ENCODE measurements around the gene CHST15.
A peak's percentile ranks its signal among the peaks of the same experiment; 100 is the strongest.

CHST15 gene

GRCh38 chr10:123999956-124000615, 93.3 kb downstream of the CHST15 start:
- H3K4me1 ChIP-seq (ENCODE audit: insufficient read depth, low read length): peaks cover 10% of the 10 kb centered on the region
- no peaks in the 10 kb centered on the region for H3K27me3 ChIP-seq (ENCODE audit: insufficient read depth, low read length, poor library complexity)
- no peak overlapping the region for H3K4me3 ChIP-seq (ENCODE audit: low read depth in 1 of 2, low read length in 2 of 2)
- H4K20me1 ChIP-seq (ENCODE audit: insufficient read depth, low read length): no peaks in the 10 kb centered on the region
- H3K36me3 ChIP-seq (ENCODE audit: insufficient read depth, low read length): no peaks in the 10 kb centered on the region
- TF ChIP-seq CTCF (IDR thresholded peaks at IDR 0.05; ENCODE audit: borderline replicate concordance, extremely low read depth, low read length, poor library complexity, severe bottlenecking) (no peak), EZH2 (IDR thresholded peaks at IDR 0.05; ENCODE audit: borderline replicate concordance, low read depth, low read length, severe bottlenecking) (no peak)
- H3K79me2 ChIP-seq (ENCODE audit: insufficient read depth, low read length): no peaks in the 10 kb centered on the region
- no peak overlapping the region for H3K4me2 ChIP-seq (ENCODE audit: insufficient read depth, low read length)
- H3K9ac ChIP-seq (ENCODE audit: low read depth, low read length): no peak overlapping the region
- no peak overlapping the region for H3K27ac ChIP-seq (ENCODE audit: low read length)
- ATAC-seq (ENCODE audit: insufficient read depth, low read depth) (no peak), DNase-seq (peak; percentile 3)
- H2AFZ ChIP-seq (ENCODE audit: low read depth, low read length): no peak overlapping the region
- H3K9me3 ChIP-seq (ENCODE audit: insufficient read depth, low read length, severe bottlenecking): no peaks in the 10 kb centered on the region

DNA sequence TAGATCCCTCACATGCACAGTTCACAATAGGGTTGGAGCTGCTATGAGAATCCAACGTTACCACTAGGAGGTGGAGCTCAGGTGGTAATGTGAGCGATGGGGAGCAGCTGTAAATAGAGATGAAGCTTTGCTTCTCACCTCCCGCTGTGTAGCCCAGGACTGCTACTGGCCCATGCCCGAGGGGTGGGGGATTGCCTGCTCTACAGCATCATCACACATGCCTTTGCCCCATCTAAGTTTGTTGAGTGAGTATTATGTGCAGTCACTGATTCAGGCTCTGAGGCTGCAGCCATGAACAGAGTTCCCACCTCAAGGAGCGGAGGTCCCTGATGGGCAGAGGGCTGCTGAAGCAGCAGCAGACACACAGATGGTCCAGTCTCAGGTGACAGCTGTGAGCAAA, 94.1 kb downstream of the CHST15 start:
- H3K4me3 ChIP-seq (ENCODE audit: low read depth in 1 of 2, low read length in 2 of 2): no peak overlapping the region
- no peaks in the 10 kb centered on the region for H3K27me3 ChIP-seq (ENCODE audit: insufficient read depth, low read length, poor library complexity)
- H3K27ac ChIP-seq (ENCODE audit: low read length): no peak overlapping the region

DNA sequence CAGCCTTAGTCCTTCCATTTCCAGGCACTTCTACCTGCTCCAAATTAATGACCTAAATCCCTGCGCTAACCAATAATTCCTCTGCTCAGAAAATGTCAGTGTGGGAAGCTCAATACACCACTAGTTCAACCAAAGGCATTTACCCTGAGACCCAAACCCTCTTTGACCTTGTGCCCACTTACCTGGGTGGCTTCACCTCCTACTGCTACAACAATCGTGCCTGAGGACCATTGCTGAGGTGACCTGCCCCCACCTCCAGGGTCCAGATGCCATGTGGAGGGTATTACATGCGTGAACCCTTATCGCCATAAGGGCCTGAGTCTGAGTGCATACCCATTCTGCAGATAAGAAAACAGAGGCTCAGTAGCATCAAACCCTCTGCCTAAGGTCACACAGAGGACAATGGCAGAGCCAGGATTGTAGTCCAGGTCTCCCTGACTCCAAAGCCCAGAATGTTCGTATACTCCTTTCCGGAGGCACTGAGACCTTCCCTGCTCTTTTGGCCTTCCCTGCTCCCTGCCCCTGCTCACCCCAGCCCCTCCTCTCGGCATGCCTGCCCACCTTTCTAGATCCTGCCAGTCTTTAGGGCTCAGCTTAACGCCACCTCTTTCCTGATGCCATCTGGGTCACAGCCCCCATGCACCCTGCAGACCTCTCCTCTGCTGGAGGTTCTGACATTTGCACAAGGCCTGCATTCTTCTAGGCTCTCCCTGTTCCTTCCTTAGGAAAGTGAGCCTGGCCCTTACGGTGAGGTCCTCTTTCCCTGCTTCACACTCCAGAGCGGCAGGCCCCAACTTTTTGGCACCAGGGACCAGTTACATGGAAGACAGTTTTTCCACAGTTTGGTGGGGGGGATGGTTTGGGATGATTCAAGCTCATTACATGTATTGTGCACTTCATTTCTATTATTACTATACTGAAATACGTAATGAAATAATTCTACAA, 94.9 kb downstream of the CHST15 start:
- no peak for ATAC-seq (ENCODE audit: insufficient read depth, low read depth)
- TF ChIP-seq CTCF (IDR thresholded peaks at IDR 0.05; ENCODE audit: borderline replicate concordance, extremely low read depth, low read length, poor library complexity, severe bottlenecking) (no peak), EZH2 (IDR thresholded peaks at IDR 0.05; ENCODE audit: borderline replicate concordance, low read depth, low read length, severe bottlenecking) (no peak)
- no peaks in the 10 kb centered on the region for H3K79me2 ChIP-seq (ENCODE audit: insufficient read depth, low read length)
- H3K4me3 ChIP-seq (ENCODE audit: low read depth in 1 of 2, low read length in 2 of 2): no peak overlapping the region
- no peaks in the 10 kb centered on the region for H3K36me3 ChIP-seq (ENCODE audit: insufficient read depth, low read length)
- no peak overlapping the region for H3K27ac ChIP-seq (ENCODE audit: low read length)
- H3K27me3 ChIP-seq (ENCODE audit: insufficient read depth, low read length, poor library complexity): no peaks in the 10 kb centered on the region
- H3K9ac ChIP-seq (ENCODE audit: low read depth, low read length): no peak overlapping the region
- H4K20me1 ChIP-seq (ENCODE audit: insufficient read depth, low read length): no peaks in the 10 kb centered on the region
- H3K4me2 ChIP-seq (ENCODE audit: insufficient read depth, low read length): no peak overlapping the region
- peaks cover 16% of the 10 kb centered on the region for H3K4me1 ChIP-seq (ENCODE audit: insufficient read depth, low read length)
- no peak for DNase-seq
- H3K9me3 ChIP-seq (ENCODE audit: insufficient read depth, low read length, severe bottlenecking): no peaks in the 10 kb centered on the region
- no peak overlapping the region for H2AFZ ChIP-seq (ENCODE audit: low read depth, low read length)

More for the DNA sequence above, 94.1 kb downstream of the CHST15 start:
- Histone ChIP-seq H3K4me1 (ENCODE audit: insufficient read depth, low read length) (peaks cover 11% of the 10 kb centered on the region), H3K79me2 (ENCODE audit: insufficient read depth, low read length) (no peaks in the 10 kb centered on the region), H2AFZ (ENCODE audit: low read depth, low read length) (no peak overlapping the region), H3K4me2 (ENCODE audit: insufficient read depth, low read length) (no peak overlapping the region), H3K9ac (ENCODE audit: low read depth, low read length) (no peak overlapping the region), H4K20me1 (ENCODE audit: insufficient read depth, low read length) (no peaks in the 10 kb centered on the region), H3K9me3 (ENCODE audit: insufficient read depth, low read length, severe bottlenecking) (no peaks in the 10 kb centered on the region), H3K36me3 (ENCODE audit: insufficient read depth, low read length) (no peaks in the 10 kb centered on the region)
- ATAC-seq (ENCODE audit: insufficient read depth, low read depth) (no peak), DNase-seq (no peak)
- TF ChIP-seq EZH2 (IDR thresholded peaks at IDR 0.05; ENCODE audit: borderline replicate concordance, low read depth, low read length, severe bottlenecking) (no peak), CTCF (IDR thresholded peaks at IDR 0.05; ENCODE audit: borderline replicate concordance, extremely low read depth, low read length, poor library complexity, severe bottlenecking) (no peak)
